ENCODE measurements around the gene SLC4A11. TPM values are rescaled to one million over a fixed set of nuclear protein-coding genes. Genes with fewer than 3 reads are reported as not detected.

Gene SLC4A11
- polyA plus RNA-seq, 1 experiment, result 1.2 TPM

DNA sequence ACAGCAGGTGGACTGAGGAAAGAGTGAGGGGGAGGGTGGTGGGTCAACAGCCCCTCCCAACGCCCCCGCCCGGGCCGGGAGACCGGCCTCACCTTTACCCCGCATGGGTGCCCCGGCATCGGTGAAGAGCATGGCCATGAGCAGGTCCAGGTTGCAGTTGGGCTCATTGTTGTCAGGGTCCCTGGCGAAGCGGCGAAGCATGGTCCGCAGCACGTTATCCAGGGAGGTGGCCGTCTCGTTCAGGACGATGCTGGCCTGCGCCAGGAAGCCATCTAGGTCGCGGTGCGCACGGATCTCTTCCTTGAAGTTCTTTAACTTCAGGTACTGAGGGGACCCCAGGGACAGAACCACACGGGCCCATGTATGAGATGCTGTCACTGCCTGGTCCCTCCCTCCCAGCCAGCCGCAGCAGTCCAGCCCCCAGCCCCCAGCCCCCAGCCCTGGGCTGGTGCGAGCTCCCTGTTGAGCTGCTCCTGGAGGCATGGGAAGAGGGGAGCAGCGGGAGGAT lies 4.9 kb downstream of the SLC4A11 start:
- no peaks in the 10 kb centered on the region for H3K36me3 ChIP-seq (ENCODE audit: control insufficient read depth, insufficient read depth, low read length)
- ChIA-PET CTCF (no interaction called here), POLR2A (no interaction called here)
- no peak for TF ChIP-seq CTCF (IDR thresholded peaks at IDR 0.05; ENCODE audit: insufficient read depth, low read depth, low read length)
- DNase-seq (ENCODE audit: low read depth), result no peak
- H3K27me3 ChIP-seq (ENCODE audit: control insufficient read depth, insufficient read depth, low read length), result peaks cover 4% of the 10 kb centered on the region
- no peak overlapping the region for H3K4me3 ChIP-seq (ENCODE audit: low read depth, low read length)

GRCh38 chr20:3233131-3233990 lies 5.6 kb downstream of the SLC4A11 start:
- CTCF ChIA-PET, result no interaction called here
- no peaks in the 10 kb centered on the region for H3K36me3 ChIP-seq (ENCODE audit: control insufficient read depth, insufficient read depth, low read length)
- no peak for DNase-seq (ENCODE audit: low read depth)

GRCh38 chr20:3231889-3232588 lies 7.0 kb downstream of the SLC4A11 start:
- peaks cover under 1% of the 10 kb centered on the region; the same call in 1 of the 2 replicates for H3K27me3 ChIP-seq (ENCODE audit: control insufficient read depth, insufficient read depth, low read length)
- DNase-seq (ENCODE audit: low read depth), result no peak
- no peak overlapping the region for H3K4me3 ChIP-seq (ENCODE audit: low read depth, low read length)
- ChIA-PET POLR2A (no interaction called here), CTCF (interaction anchor here (1.0 kb wide), 2 partner anchors 13 to 14 kb away, joined by 3 to 4 read pairs; no protein-coding TSS in a partner anchor)
- TF ChIP-seq CTCF (IDR thresholded peaks at IDR 0.05; ENCODE audit: insufficient read depth, low read depth, low read length), result no peak
- no peaks in the 10 kb centered on the region for H3K36me3 ChIP-seq (ENCODE audit: control insufficient read depth, insufficient read depth, low read length)

More at GRCh38 chr20:3233131-3233990, 5.6 kb downstream of the SLC4A11 start:
- Histone ChIP-seq H3K4me3 (ENCODE audit: low read depth, low read length) (no peak overlapping the region), H3K27me3 (ENCODE audit: control insufficient read depth, insufficient read depth, low read length) (peaks cover 4% of the 10 kb centered on the region)
- no peak for TF ChIP-seq CTCF (IDR thresholded peaks at IDR 0.05; ENCODE audit: insufficient read depth, low read depth, low read length)
- POLR2A ChIA-PET, result no interaction called here

DNA sequence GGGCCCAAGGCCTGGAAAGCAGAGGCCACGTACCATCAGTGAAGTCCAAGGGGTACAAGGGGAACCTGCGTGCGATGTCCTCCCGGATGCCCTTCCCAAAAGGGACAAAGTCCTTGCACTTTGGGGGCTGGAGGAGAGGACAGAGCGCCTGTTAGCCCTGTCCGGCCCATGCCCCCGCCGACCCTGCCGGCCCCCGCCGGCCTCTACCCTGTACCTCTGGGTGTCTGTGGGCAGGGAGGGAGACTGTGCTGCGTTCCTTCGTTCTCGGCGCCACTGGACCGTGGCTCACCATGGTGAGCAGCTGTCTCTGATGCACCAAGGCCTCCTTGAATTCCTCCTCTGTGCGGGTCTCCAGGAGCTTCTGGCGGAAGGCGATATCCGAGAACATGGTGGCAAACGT lies 7.9 kb downstream of the SLC4A11 start:
- Histone ChIP-seq H3K27me3 (ENCODE audit: control insufficient read depth, insufficient read depth, low read length) (no peaks in the 10 kb centered on the region), H3K4me3 (ENCODE audit: low read depth, low read length) (no peak overlapping the region), H3K36me3 (ENCODE audit: control insufficient read depth, insufficient read depth, low read length) (no peaks in the 10 kb centered on the region; the same call in 1 of the 2 replicates)
- ChIA-PET CTCF (interaction anchor here (1.0 kb wide), 1 partner anchor 13 kb away, joined by 3 read pairs; no protein-coding TSS in a partner anchor), POLR2A (no interaction called here)
- no peak for TF ChIP-seq CTCF (IDR thresholded peaks at IDR 0.05; ENCODE audit: insufficient read depth, low read depth, low read length)
- DNase-seq (ENCODE audit: low read depth), result no peak

GRCh38 chr20:3229798-3230197 lies 9.2 kb downstream of the SLC4A11 start:
- ChIA-PET CTCF (no interaction called here), POLR2A (no interaction called here)
- TF ChIP-seq CTCF (IDR thresholded peaks at IDR 0.05; ENCODE audit: insufficient read depth, low read depth, low read length), result no peak
- DNase-seq (ENCODE audit: low read depth), result no peak
- Histone ChIP-seq H3K27me3 (ENCODE audit: control insufficient read depth, insufficient read depth, low read length) (no peaks in the 10 kb centered on the region), H3K36me3 (ENCODE audit: control insufficient read depth, insufficient read depth, low read length) (no peaks in the 10 kb centered on the region; the same call in 1 of the 2 replicates), H3K4me3 (ENCODE audit: low read depth, low read length) (no peak overlapping the region)

All from BJ (cell line).